Suppressor macrophage treated with lipopolysaccharide for 1 hour (primary cell): Measurements from ENCODE around the gene HOXC9.

Experiments used
- DNase-seq, 3 donors: peaks; one replicate each; pipeline ENCODE4 v3.0.0-alpha.2; 2020 to 2022

Gene HOXC9

GRCh38 chr12:54029529-54030441 lies 29.8 kb downstream of the HOXC9 start:
- no peak for DNase-seq

GRCh38 chr12:54030442-54030801 lies 30.5 kb downstream of the HOXC9 start:
- no peak for DNase-seq

- no peak for DNase-seq
Observed at GRCh38 chr12:54030889-54031471, 31.0 kb downstream of the HOXC9 start.

GRCh38 chr12:54031480-54031879 lies 31.5 kb downstream of the HOXC9 start:
- DNase-seq, result no peak

GRCh38 chr12:54032086-54032619 lies 32.2 kb downstream of the HOXC9 start:
- DNase-seq, result no peak

- peak; percentile 67 to 75 (median 68) for DNase-seq
Observed at GRCh38 chr12:54032627-54033100, 32.7 kb downstream of the HOXC9 start, which contains the start of gene HOXC5. Gene HOXC5, plus strand, starts transcription at chr12:54033050. Its CDS starts 73 bp downstream, at chr12:54033123.

GRCh38 chr12:54033106-54033979 lies 33.4 kb downstream of the HOXC9 start:
- no peak for DNase-seq

GRCh38 chr12:54033980-54034784 lies 34.2 kb downstream of the HOXC9 start:
- DNase-seq, result no peak

- DNase-seq, result no peak
Observed at GRCh38 chr12:54034785-54035310, 34.9 kb downstream of the HOXC9 start.

- DNase-seq, result no peak
Observed at GRCh38 chr12:54035568-54036264, 35.8 kb downstream of the HOXC9 start.

GRCh38 chr12:54036620-54037359 lies 36.8 kb downstream of the HOXC9 start:
- DNase-seq, result no peak

GRCh38 chr12:54037360-54038283 lies 37.7 kb downstream of the HOXC9 start:
- DNase-seq, result no peak

- no peak for DNase-seq
Observed at GRCh38 chr12:54038284-54038870, 38.4 kb downstream of the HOXC9 start.

GRCh38 chr12:54038871-54039414 lies 39.0 kb downstream of the HOXC9 start:
- no peak for DNase-seq

GRCh38 chr12:54039417-54040147 lies 39.6 kb downstream of the HOXC9 start:
- DNase-seq, result no peak

GRCh38 chr12:54040148-54040494 lies 40.2 kb downstream of the HOXC9 start:
- DNase-seq, result no peak

- DNase-seq, result no peak
Observed at GRCh38 chr12:54040648-54041047, 40.7 kb downstream of the HOXC9 start.
